Measurements from ENCODE around the gene SORCS3. TPM values are rescaled to one million over a fixed set of nuclear protein-coding genes. Genes with fewer than 3 reads are reported as not detected.

The SORCS3 gene
- total and polyA plus RNA-seq, 10 of the 15 experiments (the other 5 are each of a cell fraction or from before 2014, with no cell fraction given) = 0.01 to 0.04 (median 0.02) TPM; not detected in 7

DNA sequence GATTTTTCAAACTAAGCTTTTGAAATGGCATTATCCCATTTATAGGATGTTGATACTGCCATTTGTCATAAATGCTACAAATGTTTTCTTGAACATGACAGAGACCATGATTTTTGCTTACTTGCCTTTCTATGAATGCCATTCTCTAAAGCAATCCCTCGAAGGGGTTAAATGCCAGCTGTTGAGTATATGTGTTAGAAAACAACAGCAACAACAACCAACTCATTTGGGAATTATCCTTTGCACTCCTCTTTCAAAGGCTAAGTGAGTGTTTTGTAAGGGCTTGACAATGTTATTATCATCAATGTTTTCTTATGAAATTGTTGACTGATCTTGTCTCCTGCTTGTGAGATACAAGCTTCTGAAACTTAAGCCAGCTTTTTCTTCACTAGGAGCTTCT, 529.4 kb downstream of the SORCS3 start (continued):
- TF ChIP-seq CHD4 (IDR thresholded peaks at IDR 0.05) = no peak

GRCh38 chr10:105171945-105172344, 530.9 kb downstream of the SORCS3 start:
- Histone ChIP-seq H4K20me1 (ENCODE audit: control insufficient read depth, insufficient read depth) (no peaks in the 10 kb centered on the region), H3K9me3 (replicated peaks; ENCODE audit: control insufficient read depth, insufficient read depth, low read length) (no peaks in the 10 kb centered on the region), H3K4me2 (ENCODE audit: control insufficient read depth, insufficient read depth) (no peak overlapping the region), H3K4me3 (no peak overlapping the region), H3K27me3 (replicated peaks in 1 of 2; ENCODE audit: control insufficient read depth in 2 of 2, insufficient read depth in 2 of 2, low read length in 1 of 2) (no peaks in the 10 kb centered on the region), H2AFZ (ENCODE audit: control insufficient read depth, low read depth, low read length) (no peak overlapping the region), H3K4me1 (ENCODE audit: control insufficient read depth, insufficient read depth, low read length) (no peaks in the 10 kb centered on the region), H3K79me2 (ENCODE audit: control insufficient read depth, insufficient read depth, low read length) (no peaks in the 10 kb centered on the region), H3K27ac (ENCODE audit: control insufficient read depth, insufficient read depth) (no peak overlapping the region), H3K9ac (ENCODE audit: control insufficient read depth, insufficient read depth, low read length) (no peak overlapping the region), H3K36me3 (ENCODE audit: control insufficient read depth in 2 of 2, insufficient read depth in 2 of 2, low read length in 1 of 2) (no peaks in the 10 kb centered on the region)
- WGBS (ENCODE audit: insufficient coverage, insufficient replicate concordance, low lambda C conversion rate, missing lambda C conversion rate) = 68% methylated on average over 3 of the region's 3 CpGs
- in situ Hi-C loops (cut with MboI) = no loop called here
- TF ChIP-seq MEF2B (IDR thresholded peaks at IDR 0.05; ENCODE audit: partially characterized antibody, poor library complexity, severe bottlenecking) (no peak), ZZZ3 (IDR thresholded peaks at IDR 0.05; ENCODE audit: control insufficient read depth, insufficient read length, low read depth) (no peak), NFYB (IDR thresholded peaks at IDR 0.05; ENCODE audit: insufficient read depth, low read depth, low read length) (no peak), EZH2 (IDR thresholded peaks at IDR 0.05; ENCODE audit: borderline replicate concordance, control insufficient read depth, low read depth, low read length) (no peak), MAX (IDR thresholded peaks at IDR 0.05; ENCODE audit: low read depth, low read length) (no peak), NRF1 (conservative IDR thresholded peaks at IDR 0.05; ENCODE audit: low read depth, low read length) (no peak), LARP7 (IDR thresholded peaks at IDR 0.05) (no peak), YBX1 (IDR thresholded peaks at IDR 0.05) (no peak)
- SMC1A ChIA-PET (ENCODE audit: uncharacterized antibody, unreplicated experiment) = no interaction called here
- FAIRE-seq (no peak), DNase-seq (ENCODE audit: low read depth, low spot score) (no peak), ATAC-seq (no peak)
- intact Hi-C loops (cut with micrococcal nuclease; ENCODE audit: unreplicated experiment) = no loop called here
- CTCF ChIA-PET = no interaction called here
- RAD21 ChIA-PET (ENCODE audit: unreplicated experiment) = no interaction called here
- no TSS peak for BruUV-seq (replicated peaks)
- POLR2A ChIA-PET = no interaction called here

All from GM12878 (cell line).